Osteocyte (in vitro differentiated cells): ENCODE data around the gene CEP20. TPM values are rescaled to one million over a fixed set of nuclear protein-coding genes. Genes with fewer than 3 reads are reported as not detected.

Experiments
- DNase-seq: peaks from one replicate; pipeline ENCODE4 v3.0.0; 2021; ENCODE audit warnings: mixed read lengths; ENCODE audit not compliant: unreplicated experiment; ENCODE audit errors: extremely low spot score
- H3K27ac Mint-ChIP-seq: one replicate; pipeline ENCODE4 v1.8.0; 2021; ENCODE audit warnings: mild to moderate bottlenecking, mixed read lengths; ENCODE audit not compliant: unreplicated experiment
- H3K27me3 Mint-ChIP-seq: one replicate; pipeline ENCODE4 v1.8.0; 2021; ENCODE audit warnings: mixed read lengths; ENCODE audit not compliant: unreplicated experiment
- H3K36me3 Mint-ChIP-seq: one replicate; pipeline ENCODE4 v1.8.0; 2021; ENCODE audit warnings: mixed read lengths; ENCODE audit not compliant: unreplicated experiment
- H3K4me1 Mint-ChIP-seq: one replicate; pipeline ENCODE4 v1.8.0; 2021; ENCODE audit warnings: mixed read lengths; ENCODE audit not compliant: unreplicated experiment
- H3K4me3 Mint-ChIP-seq: one replicate; pipeline ENCODE4 v1.8.0; 2021; ENCODE audit warnings: mild to moderate bottlenecking, moderate library complexity, mixed read lengths; ENCODE audit not compliant: unreplicated experiment
- H3K9me3 Mint-ChIP-seq: one replicate; pipeline ENCODE4 v1.8.0; 2021; ENCODE audit warnings: mixed read lengths; ENCODE audit not compliant: unreplicated experiment
- CTCF ChIP-seq: fragments of 200-600 bp; sonication (generic); IDR thresholded peaks from 2 replicates; pipeline ENCODE4 v1.5.0; 2021; ENCODE audit warnings: antibody characterized with exemption, mild to moderate bottlenecking, moderate library complexity
- total RNA-seq: library from RNA; stranded (reverse); gene quantifications from 2 replicates; pipeline ENCODE4 v1.2.1, GENCODE V29; 2021

CEP20 gene
- total RNA-seq, 1 donor from 2014 or later, result 24.3 TPM

DNA sequence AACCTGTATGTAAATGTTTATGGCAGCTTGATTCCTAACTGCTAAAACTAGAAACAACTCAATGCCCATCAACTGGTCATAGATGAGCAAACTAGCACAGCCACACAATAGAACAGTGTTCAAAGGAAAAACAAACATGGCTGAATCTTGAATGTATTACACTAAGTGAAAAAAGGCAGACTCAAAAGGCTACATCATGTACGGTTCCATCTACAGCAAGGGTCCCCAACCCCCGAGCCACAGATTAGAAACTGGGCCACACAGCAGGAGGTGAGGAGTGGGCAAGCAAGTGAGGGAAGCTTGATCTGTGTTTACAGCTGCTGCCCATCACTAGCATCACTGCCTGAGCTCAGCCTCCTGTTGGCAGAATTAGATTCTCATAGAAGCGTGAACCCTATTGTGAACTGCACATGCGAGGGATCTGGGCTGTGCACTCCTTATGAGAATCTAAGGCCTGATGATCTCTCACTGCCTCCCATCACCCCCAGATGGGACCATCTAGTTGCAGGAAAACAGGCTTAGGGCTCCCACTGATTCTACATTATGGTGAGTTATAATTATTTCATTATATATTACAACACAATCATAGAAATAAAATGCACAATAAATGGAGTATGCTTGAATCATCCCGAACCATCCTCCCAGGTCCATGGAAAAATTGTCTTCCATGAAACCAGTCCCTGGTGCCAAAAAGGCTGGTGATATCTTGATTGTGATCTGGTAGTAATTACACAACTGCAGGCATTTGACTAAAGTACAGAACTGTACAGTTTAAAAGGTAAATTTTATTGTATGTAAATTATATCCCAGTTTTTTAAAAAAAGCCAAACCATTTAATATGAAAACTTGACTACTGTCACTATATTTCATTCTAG lies 7.7 kb downstream of the CEP20 start:
- Mint-ChIP-seq H3K36me3 (peaks cover 26% of the 10 kb centered on the region), H3K4me3 (no peak overlapping the region), H3K4me1 (peaks cover 41% of the 10 kb centered on the region), H3K9me3 (no peaks in the 10 kb centered on the region), H3K27me3 (no peaks in the 10 kb centered on the region), H3K27ac (peak overlapping the region; percentile 92)
- TF ChIP-seq CTCF, result no peak
- no peak for DNase-seq

DNA sequence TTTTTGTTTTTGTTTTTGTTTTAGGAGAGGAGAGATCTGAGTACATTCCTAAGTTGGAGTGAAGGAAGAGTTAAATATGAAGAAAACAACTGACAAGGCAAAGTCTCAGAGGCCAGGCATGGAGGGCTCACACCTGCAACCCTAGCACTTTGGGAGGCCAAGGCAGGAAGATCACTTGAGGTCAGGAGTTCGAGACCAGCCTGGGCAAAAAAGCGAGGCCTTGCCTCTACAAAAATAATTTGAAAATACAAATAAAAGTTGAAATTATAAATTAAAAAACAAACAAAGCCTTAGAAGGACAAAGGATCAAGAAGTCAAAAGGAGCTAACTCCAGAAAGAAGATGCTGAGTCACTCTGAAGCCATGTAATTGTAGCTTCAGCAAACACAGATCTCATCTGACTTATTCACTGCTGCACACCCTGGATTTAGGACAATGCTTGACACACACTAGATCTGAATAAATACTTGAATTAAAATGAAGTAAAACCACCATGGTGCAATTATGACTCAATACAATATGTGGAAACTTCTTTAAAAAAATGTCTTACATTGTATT lies 9.1 kb downstream of the CEP20 start:
- Mint-ChIP-seq H3K36me3 (peaks cover 26% of the 10 kb centered on the region), H3K27me3 (no peaks in the 10 kb centered on the region), H3K4me1 (peaks cover 46% of the 10 kb centered on the region), H3K27ac (peak overlapping the region; percentile 92), H3K9me3 (no peaks in the 10 kb centered on the region), H3K4me3 (no peak overlapping the region)
- no peak for TF ChIP-seq CTCF
- no peak for DNase-seq

DNA sequence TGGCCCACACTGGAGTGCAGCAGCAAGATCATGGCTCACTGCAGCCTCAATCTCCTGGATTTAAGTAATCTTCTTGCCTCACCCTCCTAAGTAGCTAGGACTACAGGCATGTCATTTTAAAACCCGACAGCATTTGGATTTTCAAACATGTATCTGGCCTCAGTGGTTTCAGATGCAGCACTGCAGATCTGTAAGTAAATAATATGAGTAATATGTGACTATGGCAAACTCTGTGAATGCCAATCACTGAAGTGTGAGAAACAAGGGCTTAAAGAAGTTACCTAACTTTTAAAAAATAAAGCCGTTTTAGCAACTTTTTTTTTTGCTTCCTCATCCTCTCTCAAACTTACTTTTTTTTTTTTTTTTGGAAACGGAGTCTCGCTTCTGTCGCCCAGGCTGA lies 11.9 kb downstream of the CEP20 start:
- Mint-ChIP-seq H3K27ac (peak overlapping the region; percentile 44), H3K4me3 (no peak overlapping the region), H3K9me3 (no peaks in the 10 kb centered on the region), H3K27me3 (no peaks in the 10 kb centered on the region), H3K4me1 (peaks cover 45% of the 10 kb centered on the region), H3K36me3 (peaks cover 11% of the 10 kb centered on the region)
- TF ChIP-seq CTCF, result no peak
- no peak for DNase-seq

DNA sequence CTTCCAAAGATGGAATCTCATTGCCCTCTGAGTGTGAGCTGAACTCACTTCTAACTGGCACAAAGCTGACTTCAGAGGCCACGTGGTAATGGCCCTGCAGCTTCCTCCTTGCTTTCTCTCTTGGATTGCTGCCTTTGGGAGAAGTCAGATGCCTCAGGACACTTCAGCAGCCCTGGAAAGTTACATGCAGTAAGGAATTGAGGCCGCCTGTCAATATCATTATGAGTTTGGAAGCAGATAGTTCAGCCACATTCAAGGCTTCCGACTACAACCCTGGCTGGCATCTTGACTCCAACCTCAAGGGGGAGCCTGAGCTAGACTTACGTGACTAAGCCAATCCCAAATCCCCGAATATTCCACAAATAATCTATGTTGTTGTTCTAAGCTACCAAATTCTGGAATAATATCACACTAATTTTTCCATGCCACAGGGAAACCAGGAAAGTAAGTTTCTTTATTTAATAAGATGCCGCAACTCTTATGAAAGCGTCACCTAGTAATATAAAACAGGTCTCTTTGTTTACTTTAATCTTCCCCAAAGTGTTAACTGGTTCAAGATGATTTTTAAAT lies 13.6 kb downstream of the CEP20 start:
- peak overlapping the region; percentile 68 for H3K27ac Mint-ChIP-seq
- peak; percentile 89 for TF ChIP-seq CTCF

GRCh38 chr16:15873737-15874136 lies 14.7 kb downstream of the CEP20 start:
- H3K4me3 Mint-ChIP-seq, result no peak overlapping the region
- no peak overlapping the region for H3K27ac Mint-ChIP-seq
- peaks cover 23% of the 10 kb centered on the region for H3K4me1 Mint-ChIP-seq

More for the DNA sequence above, 13.6 kb downstream of the CEP20 start:
- H3K4me1 Mint-ChIP-seq, result peaks cover 34% of the 10 kb centered on the region
- no peak for DNase-seq
- H3K36me3 Mint-ChIP-seq, result peaks cover 14% of the 10 kb centered on the region
- H3K27me3 Mint-ChIP-seq, result no peaks in the 10 kb centered on the region
- no peaks in the 10 kb centered on the region for H3K9me3 Mint-ChIP-seq
- no peak overlapping the region for H3K4me3 Mint-ChIP-seq

More at GRCh38 chr16:15873737-15874136, 14.7 kb downstream of the CEP20 start:
- no peak for TF ChIP-seq CTCF
- DNase-seq, result no peak
- H3K36me3 Mint-ChIP-seq, result peaks cover 18% of the 10 kb centered on the region
- no peaks in the 10 kb centered on the region for H3K27me3 Mint-ChIP-seq
- H3K9me3 Mint-ChIP-seq, result no peaks in the 10 kb centered on the region
